GM12878 (cell line): ENCODE results near the gene HCLS1.

Experiments used
- ATF2 ChIP-seq: IDR thresholded peaks from 2 replicates; pipeline ENCODE4 v1.6.1; 2012; ENCODE audit warnings: low read length, inconsistent platforms
- CTCF ChIP-seq, 3 experiments: IDR thresholded peaks in 2 of 3; conservative IDR thresholded peaks in 1 of 3; 2 replicates each; pipeline ENCODE4 v1.5.1; 2011; ENCODE audit warnings: low read depth in 3 of 3, low read length in 3 of 3, mild to moderate bottlenecking in 3 of 3, control low read depth in 2 of 3, moderate library complexity in 2 of 3, inconsistent platforms in 1 of 3, mixed read lengths in 1 of 3; ENCODE audit not compliant: control insufficient read depth in 2 of 3, insufficient read depth in 1 of 3; ENCODE audit errors: extremely low read depth in 1 of 3
- EP300 ChIP-seq, 2 experiments: fragments of 150-350 bp in 1 of 2; IDR thresholded peaks; 2 replicates each; pipeline ENCODE4 v1.6.1; 2011 to 2012; ENCODE audit warnings: low read depth in 2 of 2, low read length in 2 of 2, borderline replicate concordance in 1 of 2, improper control_type of control experiment in 1 of 2, inconsistent platforms in 1 of 2; ENCODE audit not compliant: control insufficient read depth in 1 of 2
- EZH2 ChIP-seq: IDR thresholded peaks from 2 replicates; pipeline ENCODE4 v1.6.1; 2012; ENCODE audit warnings: low read depth, mild to moderate bottlenecking, control low read depth, inconsistent platforms, low read length, borderline replicate concordance; ENCODE audit not compliant: control insufficient read depth
- HDAC6 ChIP-seq: fragments of 200-600 bp; sonication (generic); IDR thresholded peaks from one replicate; pipeline ENCODE4 v1.8.0; 2017; ENCODE audit warnings: antibody characterized with exemption; ENCODE audit not compliant: unreplicated experiment
- MYC ChIP-seq: IDR thresholded peaks from 2 replicates; pipeline ENCODE4 v1.6.1; 2011; ENCODE audit warnings: mild to moderate bottlenecking, low read length, moderate library complexity, inconsistent platforms; ENCODE audit not compliant: insufficient read depth, insufficient replicate concordance, insufficient read length, severe bottlenecking
- NFIC ChIP-seq: IDR thresholded peaks from 2 replicates; pipeline ENCODE4 v1.6.1; 2012; ENCODE audit warnings: low read depth, mild to moderate bottlenecking, inconsistent platforms, low read length, moderate library complexity
- PAX5 ChIP-seq: IDR thresholded peaks from 2 replicates; pipeline ENCODE4 v1.6.1; 2011; ENCODE audit warnings: low read depth, low read length, borderline replicate concordance
- PBX3 ChIP-seq: IDR thresholded peaks from 2 replicates; pipeline ENCODE4 v1.6.1; 2011; ENCODE audit warnings: mild to moderate bottlenecking, low read depth, low read length, moderate library complexity; ENCODE audit not compliant: insufficient replicate concordance
- POLR2AphosphoS5 ChIP-seq: IDR thresholded peaks from 2 replicates; pipeline ENCODE4 v1.6.1; 2011; ENCODE audit warnings: mild to moderate bottlenecking, low read length, inconsistent platforms
- REST ChIP-seq: IDR thresholded peaks from 2 replicates; pipeline ENCODE4 v1.6.1; 2012; ENCODE audit warnings: mild to moderate bottlenecking, low read depth, low read length
- SP1 ChIP-seq: IDR thresholded peaks from one replicate; pipeline ENCODE4 v1.6.1; 2011; ENCODE audit warnings: low read depth, low read length
- TCF3 ChIP-seq: IDR thresholded peaks from 2 replicates; pipeline ENCODE4 v1.6.1; 2012; ENCODE audit warnings: low read depth, mild to moderate bottlenecking, low read length, borderline replicate concordance; ENCODE audit not compliant: insufficient read depth

- TF ChIP-seq EP300 (IDR thresholded peaks at IDR 0.05; ENCODE audit: borderline replicate concordance in 1 of 2, control insufficient read depth in 1 of 2, low read depth in 2 of 2, low read length in 2 of 2) = no peak
- TF ChIP-seq NFIC = no peak
- TF ChIP-seq CTCF (IDR thresholded peaks at IDR 0.05 in 2 of 3, conservative IDR thresholded peaks at IDR 0.05 in 1 of 3; ENCODE audit: control insufficient read depth in 2 of 3, extremely low read depth in 1 of 3, insufficient read depth in 1 of 3, low read depth in 3 of 3, low read length in 3 of 3) = no peak
- no peak for TF ChIP-seq REST
- TF ChIP-seq HDAC6 = no peak
- no peak for TF ChIP-seq MYC
- TF ChIP-seq TCF3 = no peak
- TF ChIP-seq POLR2AphosphoS5 = no peak
- TF ChIP-seq ATF2 = no peak
- TF ChIP-seq PAX5 = no peak
- no peak for TF ChIP-seq SP1
- TF ChIP-seq PBX3 = no peak
- TF ChIP-seq EZH2 = no peak
Observed at GRCh38 chr3:121649645-121650044, 11.1 kb downstream of the HCLS1 start.
